Measurements from ENCODE around the gene MUC21.
A peak's percentile ranks its signal among the peaks of the same experiment; 100 is the strongest.

The MUC21 gene

GRCh38 chr6:30983439-30983838 is at the start of gene MUC21:
TSS of gene MUC21 (plus strand) at chr6:30983718. CDS start at chr6:30983959, 241 bp downstream.
- no peak for DNase-seq

- DNase-seq, result no peak
Observed at GRCh38 chr6:30935018-30935417, 48.5 kb upstream of the MUC21 start.

- no peak for DNase-seq
Observed at GRCh38 chr6:30937265-30937664, 46.3 kb upstream of the MUC21 start.

GRCh38 chr6:30938730-30939129 is 44.8 kb upstream of the MUC21 start:
- no peak for DNase-seq

- no peak for DNase-seq
Observed at GRCh38 chr6:30939473-30939872, 44.0 kb upstream of the MUC21 start.

GRCh38 chr6:30940361-30940986 is 43.0 kb upstream of the MUC21 start, which contains the start of gene MUCL3:
TSS of gene MUCL3 (plus strand) at chr6:30940973. CDS start at chr6:30941000, 27 bp downstream.
- no peak for DNase-seq

- DNase-seq, result no peak
Observed at GRCh38 chr6:30942338-30943060, 41.0 kb upstream of the MUC21 start.

- DNase-seq, result no peak
Observed at GRCh38 chr6:30944051-30944450, 39.5 kb upstream of the MUC21 start.

- DNase-seq, result no peak
Observed at GRCh38 chr6:30945281-30945680, 38.2 kb upstream of the MUC21 start.

GRCh38 chr6:30947231-30947630 is 36.3 kb upstream of the MUC21 start:
- DNase-seq, result no peak

- no peak for DNase-seq
Observed at GRCh38 chr6:30948811-30949210, 34.7 kb upstream of the MUC21 start.

GRCh38 chr6:30951907-30952469 is 31.5 kb upstream of the MUC21 start:
- no peak for DNase-seq

GRCh38 chr6:30954631-30955366 is 28.7 kb upstream of the MUC21 start:
- no peak for DNase-seq

- DNase-seq, result peak; percentile 77
Observed at GRCh38 chr6:30955367-30956042, 28.0 kb upstream of the MUC21 start.

GRCh38 chr6:30957716-30958115 is 25.8 kb upstream of the MUC21 start:
- DNase-seq, result no peak

- DNase-seq, result no peak
Observed at GRCh38 chr6:30960907-30961673, 22.4 kb upstream of the MUC21 start.

- no peak for DNase-seq
Observed at GRCh38 chr6:30962716-30963115, 20.8 kb upstream of the MUC21 start.

GRCh38 chr6:30963641-30964040 is 19.9 kb upstream of the MUC21 start:
- no peak for DNase-seq

GRCh38 chr6:30964075-30964474 is 19.4 kb upstream of the MUC21 start:
- peak; percentile 19 for DNase-seq

- DNase-seq, result no peak
Observed at GRCh38 chr6:30965140-30965601, 18.3 kb upstream of the MUC21 start.

GRCh38 chr6:30966154-30966553 is 17.4 kb upstream of the MUC21 start:
- no peak for DNase-seq

GRCh38 chr6:30969171-30969570 is 14.3 kb upstream of the MUC21 start:
- peak; percentile 6 for DNase-seq
